ENCODE data around the gene CTSC.

Gene CTSC

DNA sequence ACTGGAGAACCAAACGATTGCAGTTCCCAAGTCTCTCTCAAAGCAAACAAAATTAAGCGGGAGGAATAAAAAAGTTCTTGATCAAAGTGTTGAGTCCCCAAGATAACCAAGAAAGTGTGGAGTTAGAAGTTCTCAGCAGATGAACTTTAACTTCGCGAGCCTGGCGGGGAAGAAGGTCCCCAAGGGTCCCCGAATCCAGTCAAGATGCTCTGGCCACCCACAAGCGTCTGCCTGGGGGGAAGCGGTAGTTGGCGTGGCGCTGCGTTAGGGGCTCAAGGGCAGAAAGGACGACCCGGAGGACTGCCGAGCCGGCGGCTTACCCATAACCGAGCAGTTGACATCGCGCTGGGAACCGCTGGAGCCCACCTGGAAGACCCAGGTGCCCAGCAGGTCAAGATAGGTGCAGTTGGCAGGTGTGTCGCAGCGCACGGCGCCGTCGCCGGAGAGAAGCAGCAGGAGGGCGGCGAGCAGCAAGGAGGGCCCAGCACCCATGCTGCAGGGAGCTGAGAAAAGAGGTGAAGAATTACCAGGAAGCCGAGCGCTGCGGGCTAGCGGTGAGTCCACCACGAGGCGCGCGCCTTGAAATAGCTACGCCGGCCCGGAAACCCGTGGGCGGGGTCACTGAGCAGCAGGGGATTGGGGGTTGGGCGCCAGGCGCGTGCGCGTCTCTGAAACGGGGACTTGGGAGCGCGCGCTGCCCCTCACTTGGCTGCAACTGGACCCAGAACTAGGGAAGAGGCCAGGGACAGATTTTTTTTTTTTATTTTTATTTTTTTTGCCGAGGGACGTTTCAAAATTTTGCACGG lies at the start of gene CTSC:
CTSC (minus strand) TSS at position 556 of the 806 bp plus-strand sequence; CDS start at position 492, 64 bp downstream.
- DNase-seq (ENCODE audit: low spot score): peak; percentile 92

DNA sequence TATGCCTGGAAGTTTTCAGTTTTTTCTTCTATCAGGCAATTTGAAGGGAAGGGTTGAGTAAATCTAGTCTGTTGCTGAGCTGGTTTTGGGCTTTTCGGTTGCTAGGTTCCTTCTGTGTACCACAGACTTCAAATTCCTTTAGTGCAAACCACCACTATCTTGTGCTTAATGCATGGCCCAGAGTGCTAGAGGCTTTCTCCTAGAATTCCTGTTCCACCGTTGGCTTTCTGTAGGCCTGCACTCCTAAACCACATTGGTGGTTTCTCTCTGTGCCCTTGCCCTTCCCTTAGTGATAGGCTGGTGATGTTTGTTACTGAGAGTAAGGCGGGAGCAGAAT lies 47.1 kb upstream of the CTSC start:
- DNase-seq (ENCODE audit: low spot score): no peak

DNA sequence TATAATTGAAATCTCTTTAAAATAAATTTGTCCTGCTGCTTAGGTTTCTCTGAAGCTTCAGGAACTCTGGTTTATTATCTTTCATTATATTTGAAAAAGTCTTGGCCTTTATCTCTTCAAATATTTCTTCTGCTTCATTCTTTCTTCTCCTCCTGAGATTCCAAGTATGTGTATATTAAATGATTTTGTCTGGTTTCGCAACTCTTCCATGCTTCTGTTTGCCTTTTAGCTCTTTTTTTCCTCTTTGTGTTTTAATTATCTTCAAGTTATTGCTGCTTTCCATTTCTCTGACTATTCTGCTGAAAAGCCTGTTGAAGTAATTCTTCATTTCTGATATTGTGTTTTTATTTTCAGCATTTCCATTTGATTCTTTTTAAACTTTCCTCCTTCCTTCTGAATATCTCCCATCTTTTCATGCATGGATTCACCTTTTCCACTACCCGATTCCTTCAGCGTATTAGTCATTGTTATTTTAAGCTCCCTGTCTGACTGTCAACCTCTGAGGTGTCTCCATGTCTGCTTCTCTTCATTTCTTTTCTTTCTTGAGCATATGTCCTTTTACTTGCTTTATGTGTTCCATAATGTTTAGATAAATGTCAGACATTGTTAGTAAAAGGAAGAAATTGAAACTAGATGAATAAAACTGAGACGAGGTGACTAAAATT lies 46.6 kb upstream of the CTSC start:
- DNase-seq (ENCODE audit: low spot score): no peak

DNA sequence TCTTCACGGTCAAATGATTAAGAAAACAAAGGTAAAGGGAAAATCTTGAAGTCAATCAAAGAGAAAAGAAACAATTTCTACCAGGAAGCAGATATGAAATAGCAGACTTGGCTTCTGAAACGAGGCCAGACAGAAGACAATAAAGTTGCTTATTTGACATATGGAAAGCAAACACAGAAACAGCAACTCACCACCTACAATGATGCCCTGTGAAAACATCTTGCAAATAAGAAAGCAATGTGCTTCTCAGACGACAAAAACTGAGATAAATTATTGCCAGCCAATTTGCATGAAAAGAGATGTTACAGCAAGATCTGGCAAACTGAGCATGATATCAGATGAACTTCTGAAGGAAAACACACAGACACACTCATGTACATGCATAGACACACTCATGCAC lies 45.9 kb upstream of the CTSC start:
- DNase-seq (ENCODE audit: low spot score): no peak

DNA sequence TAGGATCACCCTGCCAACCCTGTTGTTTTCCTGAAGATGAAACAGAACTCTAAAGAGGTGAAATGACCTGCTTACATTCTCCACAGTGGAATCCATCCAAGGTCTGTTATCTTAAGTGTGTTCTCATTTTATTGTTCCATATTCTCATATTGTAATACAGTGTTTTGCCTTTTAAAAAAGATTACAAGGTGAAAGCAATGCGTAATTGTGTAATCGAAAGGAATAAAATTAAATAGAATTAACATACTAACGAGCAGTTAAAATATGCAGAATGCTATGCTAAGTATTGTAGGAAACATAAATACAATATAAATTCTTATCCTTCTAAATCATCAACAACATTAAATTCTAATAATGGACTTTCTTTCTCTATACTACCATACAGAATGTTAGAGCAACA lies 41.6 kb upstream of the CTSC start:
- no peak for DNase-seq (ENCODE audit: low spot score)

DNA sequence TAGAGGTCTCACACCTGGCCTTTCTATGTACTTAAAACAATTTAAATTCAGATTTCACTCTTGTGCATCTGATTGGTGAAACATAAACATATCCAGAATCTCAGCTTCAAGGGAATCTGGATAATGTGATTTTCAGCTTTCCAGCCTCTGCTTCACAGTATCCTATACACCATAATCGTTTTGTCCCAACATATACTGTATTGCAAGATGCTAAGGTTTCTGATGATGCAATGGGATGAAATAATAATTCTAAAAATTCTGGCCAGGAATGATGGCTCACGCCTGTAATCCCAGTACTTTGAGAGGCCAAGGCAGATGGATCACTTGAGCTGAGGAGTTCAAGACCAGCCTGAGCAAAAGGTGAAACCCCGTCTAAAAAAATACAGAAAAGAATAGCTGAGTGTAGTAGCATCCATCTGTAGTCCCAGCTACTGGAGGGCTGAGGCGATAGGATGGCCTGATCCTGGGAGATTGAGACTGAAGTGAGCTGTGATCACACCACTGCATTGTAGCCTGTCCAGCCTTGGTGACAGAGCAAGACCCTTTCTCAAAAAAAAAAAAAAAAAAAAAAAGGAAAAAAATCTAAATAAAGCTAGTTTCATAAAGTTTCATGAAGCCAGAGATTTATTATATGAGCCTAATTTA lies 41.0 kb upstream of the CTSC start:
- no peak for DNase-seq (ENCODE audit: low spot score)

DNA sequence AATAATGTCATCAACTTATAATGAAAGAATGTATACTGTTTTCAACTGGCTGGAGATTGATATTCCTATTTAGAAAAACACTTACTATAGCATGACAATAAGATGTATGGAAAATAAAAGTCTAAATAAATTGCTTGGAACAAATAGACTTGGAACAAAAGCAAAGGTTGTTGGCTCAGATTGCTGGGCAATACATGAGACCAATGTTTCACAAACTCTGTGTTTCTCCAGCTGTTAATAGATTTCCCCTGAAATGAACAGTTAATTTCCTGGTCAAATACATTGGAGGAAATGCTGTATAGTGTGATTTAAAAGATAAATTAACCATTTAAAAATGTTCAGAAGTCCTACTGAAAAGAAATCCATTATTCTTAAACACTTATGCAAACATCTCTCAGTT lies 40.1 kb upstream of the CTSC start:
- DNase-seq (ENCODE audit: low spot score): no peak

DNA sequence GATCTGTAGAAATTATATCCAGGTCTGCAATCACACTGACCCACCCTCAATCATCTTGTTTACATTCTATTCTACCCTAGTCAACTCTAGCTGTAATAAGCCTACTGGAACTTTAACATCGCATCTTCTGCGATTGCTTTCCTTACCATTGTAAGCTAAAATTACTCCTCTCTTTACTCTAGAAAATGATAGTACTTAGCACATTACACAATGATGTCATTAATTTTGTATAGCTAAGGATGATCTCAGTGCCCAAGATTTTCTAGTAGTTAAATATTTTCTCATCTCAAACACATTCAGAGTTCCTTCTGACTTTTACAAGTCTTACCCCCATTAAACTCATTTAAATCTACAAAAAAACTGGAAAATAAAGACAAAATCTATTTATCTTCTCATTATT lies 39.6 kb upstream of the CTSC start:
- no peak for DNase-seq (ENCODE audit: low spot score)

DNA sequence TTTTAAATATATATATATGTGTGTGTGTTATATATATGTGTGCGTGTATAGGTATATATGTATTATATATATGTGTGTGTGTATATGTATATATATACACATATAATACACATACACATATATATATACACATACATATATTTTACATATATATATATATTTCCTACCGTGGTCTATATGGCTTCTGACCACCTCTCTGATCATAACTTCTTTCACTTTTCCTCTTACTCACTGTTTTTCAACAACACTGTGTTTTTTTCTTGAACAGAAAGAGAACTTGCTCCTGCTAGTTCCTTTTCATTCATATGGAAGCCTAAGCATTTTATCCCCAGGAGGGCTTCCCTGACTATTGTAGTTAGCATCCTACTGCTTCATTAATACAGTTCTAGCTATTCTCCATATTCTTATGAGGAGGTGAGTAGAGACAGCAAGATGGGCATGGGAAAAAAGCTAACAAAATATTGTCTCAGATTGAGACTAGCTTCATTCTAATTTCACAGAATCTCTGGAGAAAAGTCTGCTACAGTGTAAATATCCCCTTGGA lies 38.5 kb upstream of the CTSC start:
- no peak for DNase-seq (ENCODE audit: low spot score)

DNA sequence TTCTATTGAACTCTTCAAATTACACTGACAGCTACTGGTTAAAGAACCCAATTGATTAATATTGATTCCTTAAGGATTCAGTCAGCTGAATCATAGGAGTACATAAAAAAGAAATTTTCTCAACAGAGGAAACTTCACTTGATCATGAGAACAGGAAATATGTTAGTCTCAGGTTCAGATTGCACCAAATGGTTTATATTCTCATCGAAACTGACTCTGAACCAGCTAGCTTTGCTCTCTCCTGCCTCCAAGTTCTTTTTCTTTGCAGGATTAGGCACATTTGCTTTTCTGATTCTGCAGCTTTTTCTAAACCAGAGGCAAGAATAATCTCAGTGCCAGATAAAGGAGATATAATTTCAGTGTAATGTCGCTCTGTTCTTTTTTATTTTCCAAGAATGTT lies 33.2 kb upstream of the CTSC start:
- no peak for DNase-seq (ENCODE audit: low spot score)

DNA sequence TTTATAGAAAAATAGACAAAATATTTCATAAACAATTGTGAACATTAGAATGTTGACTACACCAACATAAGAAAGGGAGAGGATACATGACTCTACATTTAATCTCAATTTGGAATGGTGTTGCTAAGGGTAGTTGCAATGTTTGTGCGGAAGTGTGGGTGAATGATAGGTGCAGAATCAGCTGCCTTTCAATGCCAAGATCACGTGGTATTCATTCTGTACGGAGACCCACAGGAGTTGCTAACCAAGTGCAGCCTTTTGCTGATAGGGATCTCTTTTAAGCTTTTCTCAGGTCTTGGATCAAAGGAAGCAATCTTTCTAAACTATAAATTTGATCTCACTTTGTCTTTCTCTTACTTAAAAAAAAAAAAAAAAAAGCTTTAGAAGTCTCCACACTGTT lies 29.8 kb upstream of the CTSC start:
- DNase-seq (ENCODE audit: low spot score): peak; percentile 23

DNA sequence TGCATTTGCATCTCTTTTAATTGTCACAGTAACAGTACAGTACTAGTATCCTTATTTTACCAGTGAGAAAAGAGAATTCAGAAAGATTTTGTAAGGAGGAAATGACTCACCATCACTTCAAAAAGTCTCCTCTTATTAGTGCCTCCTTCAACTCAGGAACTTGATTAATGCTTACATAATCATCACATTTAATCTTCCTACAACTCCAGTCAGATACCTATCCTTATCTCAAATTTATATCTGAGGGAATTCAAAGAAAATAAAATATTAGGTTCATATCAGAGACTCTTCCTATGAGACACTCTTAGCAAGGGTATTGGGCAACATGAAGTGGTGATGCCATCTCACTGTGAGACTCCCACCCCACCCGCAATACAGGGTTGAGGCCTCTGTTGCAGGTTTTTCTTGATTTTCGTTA lies 26.1 kb upstream of the CTSC start:
- peak; percentile 21 for DNase-seq (ENCODE audit: low spot score)

DNA sequence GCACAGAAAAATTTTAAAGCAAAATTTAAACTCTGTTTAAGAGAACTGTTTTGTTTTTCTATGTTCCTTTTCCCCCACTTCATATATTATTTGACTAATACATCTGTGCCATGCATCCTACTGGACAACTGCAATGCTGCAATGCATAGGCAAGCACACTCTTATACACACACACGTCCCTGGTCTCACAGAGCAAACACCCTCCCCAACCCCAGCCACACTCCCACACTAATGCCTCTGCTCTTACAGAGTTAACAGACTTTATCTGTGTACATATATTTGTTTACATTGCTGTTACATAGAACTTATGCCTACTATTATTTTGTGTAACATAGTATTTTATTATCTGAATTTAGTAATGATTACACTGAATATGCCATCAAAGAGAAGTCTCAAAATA lies 25.5 kb upstream of the CTSC start:
- DNase-seq (ENCODE audit: low spot score): no peak

DNA sequence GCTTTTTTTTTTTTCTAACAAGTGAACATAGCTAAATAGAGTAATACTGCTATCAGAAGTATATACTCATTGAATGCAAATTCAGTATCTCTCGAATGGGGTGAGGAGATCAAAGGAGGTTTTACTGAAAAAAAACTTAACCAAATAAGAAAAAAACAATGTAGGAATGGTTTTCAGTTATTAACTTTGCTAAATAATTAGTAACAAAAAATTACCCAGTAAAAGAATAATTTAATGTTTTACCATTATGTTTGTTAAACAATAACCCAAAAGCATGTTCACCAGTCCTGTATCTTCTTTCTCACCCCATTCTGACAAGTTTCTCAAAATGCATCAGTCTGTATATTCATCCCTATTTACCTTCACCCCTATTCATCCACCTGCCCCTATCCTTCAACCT lies 22.6 kb upstream of the CTSC start:
- DNase-seq (ENCODE audit: low spot score): no peak

DNA sequence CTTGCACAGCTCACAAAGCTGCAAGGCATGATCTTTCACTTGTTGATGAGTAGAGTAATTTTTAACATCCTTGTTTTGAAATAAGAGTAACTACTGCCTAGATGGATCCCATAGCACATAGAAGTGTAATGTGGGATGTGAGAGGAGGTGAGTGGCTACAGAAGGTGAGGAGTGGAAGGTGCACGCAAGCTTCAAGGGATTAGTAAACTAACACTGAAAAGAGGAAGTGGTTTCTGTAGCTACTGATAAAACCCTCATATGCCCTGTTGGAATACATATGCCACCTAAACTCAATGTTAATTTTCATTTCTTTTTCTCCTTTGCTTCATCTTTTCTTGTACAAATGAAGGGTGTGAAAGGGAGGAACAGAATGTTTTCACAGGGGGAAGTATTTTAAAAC lies 22.0 kb upstream of the CTSC start:
- DNase-seq (ENCODE audit: low spot score): no peak

DNA sequence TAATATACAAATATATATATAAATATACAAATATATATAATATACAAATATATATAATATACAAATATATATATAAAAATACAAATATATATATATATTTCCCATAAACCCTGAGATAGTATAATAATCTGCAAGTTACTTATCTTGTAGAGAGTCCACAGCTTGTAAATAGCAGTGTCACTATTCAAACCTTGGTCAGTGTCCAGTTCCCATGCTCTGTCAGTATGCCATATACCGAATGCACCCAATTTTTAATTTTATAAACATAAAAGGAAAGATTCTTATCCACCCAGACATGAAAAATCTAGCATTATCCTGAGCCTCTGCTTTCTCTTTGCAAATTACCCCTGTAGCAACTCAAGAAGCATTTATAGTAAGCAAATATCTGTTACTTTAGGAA lies 21.6 kb upstream of the CTSC start:
- no peak for DNase-seq (ENCODE audit: low spot score)

DNA sequence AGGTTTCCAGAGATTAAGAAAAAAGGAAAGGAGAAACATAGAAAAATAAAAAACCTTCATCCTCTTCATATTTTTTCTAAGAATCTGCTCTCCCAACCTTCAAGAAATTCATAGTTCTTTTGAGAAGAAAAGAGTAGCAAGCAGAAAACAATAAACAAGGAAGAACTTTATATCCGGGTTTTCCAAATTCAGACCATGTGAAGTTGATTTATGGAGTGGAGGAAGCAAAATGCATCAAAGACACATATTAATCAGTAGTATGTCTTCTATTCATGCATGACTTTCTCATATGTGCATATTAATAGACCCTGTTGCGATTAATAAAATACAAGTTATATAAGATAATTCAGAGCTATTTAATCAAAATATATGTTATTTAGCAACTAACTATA lies 20.5 kb upstream of the CTSC start:
- DNase-seq (ENCODE audit: low spot score): no peak

DNA sequence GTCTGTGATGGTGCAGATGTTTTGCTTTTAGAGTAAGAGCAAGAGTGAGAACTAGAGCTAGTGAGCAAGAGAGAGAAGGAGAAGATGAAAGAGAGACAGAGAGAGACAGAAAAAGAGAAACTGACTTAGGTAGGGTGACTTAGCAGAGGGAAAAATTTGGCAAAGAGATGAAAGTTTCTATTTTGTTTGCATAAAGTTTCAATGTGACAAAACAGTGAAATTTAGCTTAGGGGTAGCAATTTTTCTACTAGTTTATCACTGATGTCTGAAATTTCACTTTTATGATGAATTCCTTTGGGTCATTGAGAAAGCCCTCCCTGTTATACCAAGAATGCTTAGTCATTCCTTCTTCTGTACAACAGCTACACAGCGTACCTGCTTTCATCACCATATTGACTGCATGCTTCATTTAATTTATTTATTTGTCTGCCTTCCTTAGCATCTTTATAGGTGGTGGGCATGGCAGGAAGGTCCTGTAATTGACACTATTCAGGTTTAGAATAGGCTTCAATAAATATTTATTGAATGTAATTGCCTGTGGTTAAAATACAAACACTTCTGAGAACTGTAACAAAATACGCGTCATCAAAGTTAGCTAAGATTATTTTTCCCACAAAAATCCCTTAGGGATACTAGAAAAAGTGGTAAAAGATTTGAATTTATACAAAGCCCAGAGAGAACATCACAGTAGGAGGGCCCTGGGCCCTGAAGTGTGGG lies 19.9 kb upstream of the CTSC start:
- DNase-seq (ENCODE audit: low spot score): no peak

DNA sequence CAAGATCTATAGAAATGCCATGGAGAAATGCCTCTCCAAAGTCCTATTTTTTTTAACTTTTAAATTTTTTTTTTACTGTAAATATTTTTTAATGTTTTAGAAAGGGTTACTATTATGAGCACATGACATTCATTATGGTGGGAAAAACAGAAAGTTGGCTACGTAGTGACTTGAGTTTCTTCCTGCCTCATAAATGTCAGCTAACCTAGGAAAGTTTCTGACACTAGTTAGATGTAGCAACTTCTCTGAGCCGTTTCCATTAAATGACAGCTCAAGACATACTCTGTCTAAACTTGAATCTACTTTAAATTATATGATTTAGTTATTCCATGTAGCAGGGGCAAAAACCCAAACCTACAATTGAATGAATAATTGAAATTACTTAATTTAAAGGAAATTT lies 18.4 kb upstream of the CTSC start:
- DNase-seq (ENCODE audit: low spot score): no peak

DNA sequence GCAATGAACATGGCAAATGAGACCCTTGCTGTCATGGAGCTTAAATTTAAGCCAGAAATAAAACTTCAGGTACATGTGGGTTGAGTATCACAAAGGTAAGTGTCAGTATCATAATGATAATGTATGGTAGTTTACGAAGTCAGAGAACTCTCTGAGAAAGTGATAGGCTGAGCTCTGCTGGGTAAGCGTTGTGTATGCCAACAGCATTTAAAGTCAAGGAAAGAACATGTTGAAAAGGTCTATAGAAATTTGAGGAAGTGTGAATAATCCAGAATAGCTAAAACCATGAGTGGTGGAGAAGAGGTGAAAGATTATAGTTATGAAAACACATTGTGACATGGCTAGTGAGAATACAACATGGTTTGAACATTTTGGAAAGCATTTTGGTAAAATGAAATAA lies 17.4 kb upstream of the CTSC start:
- no peak for DNase-seq (ENCODE audit: low spot score)

DNA sequence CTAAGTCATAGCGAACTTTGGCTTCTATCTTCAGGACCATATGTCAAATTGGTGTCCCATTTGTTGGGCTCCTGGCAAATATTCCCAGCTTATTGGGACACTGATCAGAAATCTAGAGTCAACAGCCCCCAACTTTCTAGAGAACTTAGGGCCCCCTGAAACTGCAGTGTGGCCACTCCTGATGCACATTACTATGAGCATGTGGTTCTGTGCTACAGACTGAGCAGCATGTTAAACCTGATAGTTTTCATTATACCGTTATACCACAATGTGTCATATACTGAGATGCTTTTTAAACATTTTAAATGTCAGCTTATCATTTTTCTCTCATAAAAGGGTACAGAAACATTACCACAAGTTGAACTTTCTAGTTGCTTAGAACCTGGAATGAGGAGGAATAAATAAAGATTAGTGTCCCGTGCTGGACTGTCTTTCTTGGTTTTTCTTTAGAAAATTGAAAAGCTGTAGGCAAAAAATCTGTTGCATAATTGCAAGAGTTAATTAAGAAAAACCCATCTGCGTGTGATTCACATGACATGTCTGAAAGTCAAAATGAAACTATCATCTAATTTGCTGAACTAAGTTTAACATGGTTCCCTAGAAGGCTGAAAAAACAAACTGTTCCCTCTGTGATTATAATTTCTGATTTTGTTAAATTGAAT lies 16.4 kb upstream of the CTSC start:
- no peak for DNase-seq (ENCODE audit: low spot score)

DNA sequence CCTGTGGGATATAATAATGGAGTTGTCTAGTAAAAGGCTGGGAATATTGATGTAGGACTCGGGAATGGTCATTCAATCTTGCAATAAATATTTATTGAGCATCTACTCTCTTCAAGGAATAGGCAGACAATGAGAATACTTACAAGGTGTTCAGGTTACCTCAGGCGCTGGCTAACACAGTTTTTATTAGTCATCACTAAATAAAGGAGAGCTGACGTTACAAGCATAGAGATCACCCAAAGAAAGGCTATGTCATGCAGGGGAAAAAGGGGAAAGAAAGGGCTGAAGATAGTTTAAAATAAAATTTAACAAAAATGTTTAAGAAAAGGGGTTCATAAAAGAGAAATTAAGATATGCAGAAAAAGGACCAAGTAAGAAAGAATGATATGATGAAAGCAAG lies 15.8 kb upstream of the CTSC start:
- no peak for DNase-seq (ENCODE audit: low spot score)

Data from CD4-positive, alpha-beta T cell treated with Interleukin-2 at 100 ng/mL for 4 hours (primary cell).